CD4-positive, alpha-beta T cell treated with Interleukin-15 for 4 hours (primary cell): ENCODE results near the gene SORBS2.
"Not testable (repeated sequence)": the region's sequence is repeated elsewhere in the genome, so short reads cannot be mapped to it uniquely, and the experiment has no call there.

ENCODE experiments used
- DNase-seq: peaks from one replicate; pipeline ENCODE4 v3.0.0-alpha.2; 2020; ENCODE audit warnings: low spot score

SORBS2 gene

DNA sequence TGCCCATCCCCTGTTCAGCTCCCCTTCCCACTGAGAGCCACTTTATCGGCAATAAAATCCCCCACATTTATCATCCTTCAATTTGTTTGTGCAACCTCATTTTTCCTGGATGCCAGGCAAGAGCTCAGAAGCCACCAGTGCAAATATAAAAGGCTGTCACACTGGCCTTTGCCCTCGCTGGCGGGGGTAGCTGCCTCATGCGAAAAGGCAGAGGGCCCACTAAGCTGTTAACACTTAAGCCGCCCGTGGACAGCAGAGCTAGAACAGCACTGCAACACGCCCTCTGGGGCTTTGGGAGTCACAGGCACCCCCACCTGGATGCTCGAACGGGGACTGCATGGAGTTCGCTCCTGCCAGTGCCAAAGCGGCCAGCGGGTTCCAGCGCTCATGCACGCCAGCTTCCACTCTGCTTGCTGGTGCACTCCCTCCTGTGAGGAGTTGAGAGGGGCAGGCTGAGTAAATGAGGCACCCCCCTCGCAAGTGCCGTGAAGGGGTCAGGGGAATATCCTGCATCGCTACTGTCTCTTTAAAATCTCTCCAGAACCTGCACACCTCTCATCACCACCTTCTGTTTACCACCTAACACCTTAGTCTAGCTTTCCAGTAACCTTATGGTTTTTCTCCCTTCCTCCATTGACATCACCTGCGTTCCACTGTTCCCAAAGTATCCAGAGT lies 99.5 kb downstream of the SORBS2 start:
- DNase-seq, result no peak

GRCh38 chr4:185711726-185712125 lies 100.3 kb downstream of the SORBS2 start:
- no peak for DNase-seq

- DNase-seq, result no peak
These were observed 101.5 kb downstream of the SORBS2 start for GRCh38 chr4:185710487-185710995.

- DNase-seq, result no peak
These were observed 102.0 kb downstream of the SORBS2 start for GRCh38 chr4:185709802-185710486.

GRCh38 chr4:185708348-185708747 lies 103.6 kb downstream of the SORBS2 start:
- DNase-seq, result no peak

DNA sequence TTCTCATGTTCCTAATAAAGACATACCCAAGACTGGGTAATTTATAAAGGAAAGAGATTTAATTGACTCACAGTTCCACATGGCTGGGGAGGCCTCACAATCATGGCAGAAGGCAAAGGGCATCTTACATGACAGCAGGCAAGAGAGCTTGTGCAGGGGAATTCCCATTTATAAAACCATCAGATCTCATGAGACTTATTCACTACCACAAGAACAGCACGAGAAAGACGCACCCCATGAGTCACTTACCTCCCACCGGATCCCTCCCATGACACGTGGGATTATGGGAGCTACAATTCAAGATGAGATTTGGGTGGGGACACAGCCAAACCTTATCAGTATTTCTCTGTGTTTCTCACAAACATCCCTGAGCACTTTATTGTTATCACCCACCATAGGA lies 104.4 kb downstream of the SORBS2 start:
- not testable (repeated sequence) for DNase-seq

DNA sequence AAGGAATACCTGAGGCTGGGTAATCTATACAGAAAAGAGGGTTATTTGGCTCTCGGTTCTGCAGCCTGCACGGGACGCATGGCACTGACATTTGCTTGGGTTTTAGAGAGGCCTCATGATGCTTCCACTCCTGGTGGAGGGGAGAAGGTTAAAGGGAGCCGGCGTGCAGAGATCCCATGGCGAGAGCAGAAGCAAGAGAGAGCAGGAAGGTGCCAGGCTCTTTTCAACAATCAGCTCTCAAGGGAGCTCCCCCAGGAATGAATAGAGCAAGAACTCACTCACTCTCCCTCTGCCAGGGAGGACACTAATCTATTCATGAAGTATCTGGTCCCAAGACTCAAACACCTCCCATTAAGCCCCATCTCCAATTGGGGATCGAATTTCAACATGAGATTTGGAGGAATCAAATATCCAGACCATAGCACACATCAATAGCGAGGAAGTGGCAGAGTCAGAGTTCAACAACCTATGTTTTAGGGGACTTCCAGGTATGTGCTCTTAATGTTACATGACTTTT lies 109.8 kb downstream of the SORBS2 start:
- DNase-seq, result no peak

DNA sequence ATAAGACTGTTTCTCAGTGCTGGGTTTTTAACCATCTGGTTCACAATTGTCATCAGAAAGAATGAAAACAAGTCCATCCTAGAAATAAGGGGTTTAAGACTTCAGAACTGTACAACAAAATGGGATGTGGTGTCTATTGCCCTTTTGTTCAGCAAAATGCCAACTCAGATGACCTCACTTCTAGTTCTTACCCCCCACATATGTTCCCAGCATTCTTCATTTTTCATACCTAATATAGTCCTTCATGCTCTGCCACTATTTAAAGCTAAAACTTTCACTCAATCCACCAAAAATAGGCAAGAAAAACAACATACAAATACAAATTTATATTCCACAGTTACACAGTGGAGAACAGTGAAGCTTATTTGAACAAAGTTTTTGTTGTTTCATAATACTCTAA lies 111.4 kb downstream of the SORBS2 start:
- no peak for DNase-seq

DNA sequence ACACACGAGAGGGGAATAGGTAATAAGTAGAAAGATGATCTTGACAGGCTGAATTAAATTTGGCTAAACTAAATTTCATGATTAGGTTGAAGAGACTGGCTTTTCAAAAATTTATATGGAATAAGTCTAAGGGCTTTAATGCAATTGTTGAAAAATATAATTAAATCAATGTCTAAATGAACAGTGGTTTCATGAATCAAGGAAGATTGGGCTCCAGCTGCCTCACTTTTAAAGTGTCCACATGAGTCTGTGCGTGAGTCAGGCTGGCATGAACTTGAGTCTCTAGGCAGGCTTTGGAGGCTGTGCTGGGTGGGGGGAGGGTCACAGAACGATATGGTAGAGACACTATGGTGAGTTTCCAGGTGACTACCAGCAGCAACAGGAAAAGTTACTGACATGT lies 111.9 kb downstream of the SORBS2 start:
- DNase-seq, result no peak

- DNase-seq, result no peak
These were observed 114.5 kb downstream of the SORBS2 start for GRCh38 chr4:185697488-185697887.

- no peak for DNase-seq
These were observed 116.3 kb downstream of the SORBS2 start for GRCh38 chr4:185695743-185696142.

DNA sequence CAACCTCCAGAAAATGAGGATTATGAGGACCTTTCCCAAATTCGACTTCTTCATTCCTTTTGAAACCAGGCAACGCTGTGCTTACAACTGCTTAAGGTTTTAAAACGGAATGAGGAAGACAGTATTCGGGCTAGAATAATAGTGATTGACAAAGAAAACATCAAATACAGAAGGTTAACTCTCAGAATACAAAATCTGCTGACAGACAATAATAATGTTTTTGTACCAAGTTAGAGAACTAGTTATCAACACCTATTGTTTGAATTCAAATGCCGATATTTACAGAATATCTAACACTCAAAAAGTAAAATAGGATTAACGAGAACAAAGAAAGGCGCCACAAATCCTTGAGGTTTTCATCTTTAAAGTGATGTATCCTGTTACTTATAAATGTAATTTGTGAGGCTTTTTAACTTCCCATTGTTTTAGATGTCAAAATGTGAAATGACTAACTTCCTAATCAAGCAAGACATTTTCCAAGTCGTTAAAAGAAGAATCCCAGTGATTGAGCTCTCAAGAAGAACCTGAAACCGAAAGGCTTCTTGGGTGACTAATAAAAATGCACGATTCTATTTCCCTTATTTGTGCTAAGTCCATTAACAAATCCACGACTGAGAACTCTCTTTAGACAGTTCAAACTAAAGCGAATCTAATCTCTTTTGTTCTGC lies 118.3 kb downstream of the SORBS2 start:
- DNase-seq, result no peak

DNA sequence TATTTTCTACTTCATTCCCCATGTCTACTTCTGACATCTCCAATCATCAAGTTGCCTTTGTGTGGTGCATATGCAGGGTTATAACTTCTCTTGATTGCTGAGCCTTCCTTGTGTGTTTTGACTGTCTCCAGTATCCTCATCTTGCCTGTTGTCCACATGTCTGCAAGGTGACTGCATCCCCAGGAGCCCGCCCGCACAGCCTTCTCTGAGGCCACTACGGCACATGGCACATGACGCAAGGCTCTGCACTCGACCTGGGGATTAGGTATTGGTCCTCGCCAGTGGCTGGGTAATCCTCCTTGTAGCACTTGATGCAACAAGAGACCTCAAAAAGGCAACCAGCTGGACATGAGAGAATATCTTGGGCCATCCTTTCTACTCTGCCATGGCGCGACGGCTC lies 122.6 kb downstream of the SORBS2 start:
- no peak for DNase-seq

DNA sequence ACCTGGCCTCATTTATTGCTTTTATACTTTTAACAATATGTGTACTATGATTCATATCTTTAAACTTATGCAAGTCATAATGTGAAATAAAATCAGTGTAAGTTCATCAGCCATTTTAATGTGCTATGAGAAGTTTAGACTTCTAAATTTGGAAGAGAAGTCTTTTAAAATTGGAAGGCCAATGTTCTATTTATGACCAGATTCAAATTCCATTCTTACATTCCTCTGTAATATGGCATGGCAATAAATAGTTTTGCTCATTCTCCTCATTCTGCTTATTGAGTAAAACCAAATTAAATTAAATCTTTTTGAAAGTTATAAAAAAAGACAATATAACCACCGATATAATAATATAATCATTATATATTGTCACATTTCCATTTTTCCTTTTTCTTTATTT lies 126.2 kb downstream of the SORBS2 start:
- no peak for DNase-seq

- DNase-seq, result no peak
These were observed 128.1 kb downstream of the SORBS2 start for GRCh38 chr4:185683896-185684295.

DNA sequence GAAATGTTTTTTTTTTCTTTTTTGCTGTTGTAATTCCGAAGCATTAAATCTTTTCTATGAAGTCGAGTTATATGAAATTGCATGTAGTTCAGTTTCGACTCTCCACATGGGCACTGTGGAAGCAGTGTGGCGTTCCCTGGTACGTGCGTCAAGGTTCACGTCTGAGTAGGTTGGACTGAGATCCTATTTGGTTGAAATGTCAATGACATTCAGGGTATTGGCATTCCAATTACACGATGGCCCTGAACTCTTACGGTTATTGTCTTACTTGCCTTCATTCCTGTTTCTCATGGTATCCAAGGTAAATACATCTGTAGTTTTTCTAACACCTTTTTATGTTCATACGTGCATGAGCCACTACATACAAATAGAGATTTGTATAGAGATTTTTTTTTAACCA lies 128.8 kb downstream of the SORBS2 start:
- DNase-seq, result no peak

DNA sequence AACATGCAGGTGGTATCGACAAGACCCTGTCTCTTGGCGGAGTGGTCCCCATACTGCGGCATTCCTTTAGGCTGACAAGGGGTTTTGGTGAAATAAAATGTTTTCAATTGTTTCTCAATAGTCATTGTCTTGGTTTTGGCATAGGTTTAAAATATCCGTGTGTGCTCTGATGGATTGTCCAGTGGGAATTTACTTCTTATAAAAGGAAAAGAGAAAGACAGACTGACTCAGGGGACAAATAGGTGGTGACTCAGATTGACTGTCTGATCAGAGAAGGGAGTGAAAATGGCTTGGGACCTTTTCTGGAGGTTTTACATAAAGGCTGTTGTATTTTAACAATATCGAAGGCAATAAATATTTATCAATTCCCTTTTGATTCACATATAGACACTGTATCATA lies 129.8 kb downstream of the SORBS2 start:
- DNase-seq, result no peak

DNA sequence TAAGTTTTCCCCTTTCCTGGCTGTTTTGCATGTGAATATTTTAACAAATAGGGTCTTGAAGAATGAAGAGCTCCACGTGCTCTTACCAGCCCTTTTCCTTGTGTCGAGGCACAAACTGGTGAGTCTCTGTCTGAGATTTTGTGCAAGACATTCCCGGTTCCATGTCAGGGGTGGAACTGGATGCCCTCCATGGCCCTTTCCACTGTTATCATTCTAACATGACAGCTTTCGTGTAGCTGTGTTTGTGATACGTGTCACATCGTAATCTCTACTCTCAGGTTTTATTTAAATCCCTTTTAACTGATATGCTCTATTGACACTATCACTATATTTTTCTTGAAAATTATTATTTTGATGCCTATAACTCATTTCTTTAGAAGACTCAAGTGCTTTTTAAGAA lies 130.4 kb downstream of the SORBS2 start:
- DNase-seq, result no peak

- DNase-seq, result no peak
These were observed 131.4 kb downstream of the SORBS2 start for GRCh38 chr4:185680617-185681016.

GRCh38 chr4:185679523-185679922 lies 132.5 kb downstream of the SORBS2 start:
- no peak for DNase-seq

GRCh38 chr4:185677637-185678314 lies 134.2 kb downstream of the SORBS2 start:
- DNase-seq, result no peak

- no peak for DNase-seq
These were observed 139.4 kb downstream of the SORBS2 start for GRCh38 chr4:185672618-185673017.
